Keratinocyte (primary cell): ENCODE data around the gene PRDM10. TPM values are rescaled to one million over a fixed set of nuclear protein-coding genes. Genes with fewer than 3 reads are reported as not detected.

ENCODE experiments used
- DNase-seq: peaks from one replicate; pipeline ENCODE4 v3.0.0-alpha.2; 2011; ENCODE audit warnings: low read depth, missing footprints, low spot score
- FAIRE-seq: peaks from 2 replicates; lab custom pipeline; 2011; peaks lifted over from hg19 to GRCh38; lab: Jason Lieb, UNC
- H2AFZ ChIP-seq: 2 replicates; pipeline ENCODE4 v1.6.0; 2012; ENCODE audit warnings: low read length, control low read depth, inconsistent platforms; ENCODE audit not compliant: control insufficient read depth
- H3K27ac ChIP-seq: 2 replicates; pipeline ENCODE4 v1.5.1; 2011; ENCODE audit warnings: low read length; ENCODE audit not compliant: control insufficient read depth, insufficient read depth
- H3K27me3 ChIP-seq: 3 replicates; pipeline ENCODE4 v1.6.0; 2011; ENCODE audit warnings: low read length; ENCODE audit not compliant: control insufficient read depth, insufficient read depth; ENCODE audit errors: extremely low read depth
- H3K36me3 ChIP-seq, 2 experiments: 2 replicates in 1 of 2; 3 replicates in 1 of 2; pipeline ENCODE4 v1.5.1; 2011; ENCODE audit warnings: low read length in 2 of 2, mild to moderate bottlenecking in 1 of 2; ENCODE audit not compliant: control insufficient read depth in 2 of 2, insufficient read depth in 2 of 2; ENCODE audit errors: extremely low read depth in 1 of 2
- H3K4me1 ChIP-seq: 3 replicates; pipeline ENCODE4 v1.5.1; 2011; ENCODE audit warnings: low read length; ENCODE audit not compliant: control insufficient read depth, insufficient read depth; ENCODE audit errors: extremely low read depth
- H3K4me2 ChIP-seq: 3 replicates; pipeline ENCODE4 v1.6.0; 2011; ENCODE audit warnings: low read depth, low read length; ENCODE audit not compliant: control insufficient read depth, insufficient read depth; ENCODE audit errors: extremely low read depth
- H3K4me3 ChIP-seq, 3 experiments: fragments of 200-600 bp in 1 of 3; sonication (generic) in 1 of 3; 2 replicates in 2 of 3; 3 replicates in 1 of 3; pipeline ENCODE4 v1.5.1; 2011 to 2016; ENCODE audit warnings: low read length in 3 of 3, mild to moderate bottlenecking in 3 of 3, control low read depth in 2 of 3, inconsistent platforms in 1 of 3, low read depth in 1 of 3, mixed read lengths in 1 of 3, mixed run types in 1 of 3, moderate library complexity in 1 of 3; ENCODE audit not compliant: control insufficient read depth in 2 of 3, insufficient read depth in 2 of 3; ENCODE audit errors: extremely low read depth in 1 of 3
- H3K79me2 ChIP-seq: 2 replicates; pipeline ENCODE4 v1.6.0; 2012; ENCODE audit warnings: low read length; ENCODE audit not compliant: control insufficient read depth, insufficient read depth
- H3K9ac ChIP-seq: 3 replicates; pipeline ENCODE4 v1.6.0; 2011; ENCODE audit warnings: low read length; ENCODE audit not compliant: control insufficient read depth, insufficient read depth; ENCODE audit errors: extremely low read depth
- H3K9me1 ChIP-seq: 3 replicates; pipeline ENCODE4 v1.6.0; 2011; ENCODE audit warnings: low read length; ENCODE audit not compliant: control insufficient read depth, insufficient read depth; ENCODE audit errors: extremely low read depth
- H3K9me3 ChIP-seq: 2 replicates; pipeline ENCODE4 v1.5.1; 2012; ENCODE audit warnings: low read depth, low read length; ENCODE audit not compliant: control insufficient read depth
- H4K20me1 ChIP-seq: 3 replicates; pipeline ENCODE4 v1.6.0; 2011; ENCODE audit warnings: low read length; ENCODE audit not compliant: control insufficient read depth, insufficient read depth; ENCODE audit errors: extremely low read depth
- CTCF ChIP-seq, 3 experiments: IDR thresholded peaks in 1 of 3; conservative IDR thresholded peaks in 1 of 3; optimal IDR thresholded peaks in 1 of 3; 2 replicates in 2 of 3; 3 replicates in 1 of 3; pipeline versions ENCODE3 to v1.5.1; 2011; ENCODE audit warnings: low read length in 3 of 3, mild to moderate bottlenecking in 3 of 3, moderate library complexity in 2 of 3, control low read depth in 1 of 3, inconsistent platforms in 1 of 3; ENCODE audit not compliant: insufficient read depth in 2 of 3; ENCODE audit errors: extremely low read depth in 1 of 3
- EZH2 ChIP-seq: IDR thresholded peaks from one replicate; pipeline ENCODE4 v1.6.1; 2012; ENCODE audit warnings: inconsistent platforms, mild to moderate bottlenecking, low read length, moderate library complexity
- dilution Hi-C: fragments of 300-500 bp; cut with MboI; formaldehyde crosslinking; loops from one replicate; pipeline ENCODE4 v1.7.0; 2020; ENCODE audit warnings: low sequenced_read_pairs; ENCODE audit not compliant: extremely low pct_ligation_motif_present
- polyA plus RNA-seq, 5 experiments: library from polyadenylated mRNA; depleted of rRNA in 3 of 5; stranded (reverse) in 3 of 5; stranded (forward) in 1 of 5; unstranded in 1 of 5; fragments of >200 nt; gene quantifications; 1 replicate in 1 of 5; 2 replicates in 3 of 5; 3 replicates in 1 of 5; pipeline versions ENCODE4 v1.2.1 to v1.2.3, GENCODE V29; 2011 to 2012; ENCODE audit warnings: missing spikeins in 2 of 5, low read depth in 1 of 5, low replicate concordance in 1 of 5

The PRDM10 gene
- polyA plus RNA-seq, 1 donor (not counting 4 experiments of a cell fraction or from before 2014, with no cell fraction given): 4.7 TPM

- H3K27ac ChIP-seq: no peak overlapping the region
- H3K36me3 ChIP-seq: no peaks in the 10 kb centered on the region
- dilution Hi-C loops: no loop called here
- H3K4me2 ChIP-seq: no peak overlapping the region
- no peak for FAIRE-seq
- H3K9me1 ChIP-seq: no peaks in the 10 kb centered on the region
- no peaks in the 10 kb centered on the region for H4K20me1 ChIP-seq
- peaks cover 14% of the 10 kb centered on the region for H3K4me1 ChIP-seq
- no peaks in the 10 kb centered on the region for H3K79me2 ChIP-seq
- no peaks in the 10 kb centered on the region for H3K9me3 ChIP-seq
- no peak overlapping the region for H2AFZ ChIP-seq
- TF ChIP-seq CTCF (optimal IDR thresholded peaks at IDR 0.05 in 1 of 3, IDR thresholded peaks at IDR 0.05 in 1 of 3, conservative IDR thresholded peaks at IDR 0.05 in 1 of 3; ENCODE audit: extremely low read depth in 1 of 3, insufficient read depth in 2 of 3, low read length in 3 of 3) (no peak), EZH2 (no peak)
- DNase-seq: no peak
- no peak overlapping the region for H3K9ac ChIP-seq
- no peaks in the 10 kb centered on the region for H3K27me3 ChIP-seq
- no peak overlapping the region for H3K4me3 ChIP-seq
These were observed 29.3 kb upstream of the PRDM10 start for GRCh38 chr11:130031945-130032344.

DNA sequence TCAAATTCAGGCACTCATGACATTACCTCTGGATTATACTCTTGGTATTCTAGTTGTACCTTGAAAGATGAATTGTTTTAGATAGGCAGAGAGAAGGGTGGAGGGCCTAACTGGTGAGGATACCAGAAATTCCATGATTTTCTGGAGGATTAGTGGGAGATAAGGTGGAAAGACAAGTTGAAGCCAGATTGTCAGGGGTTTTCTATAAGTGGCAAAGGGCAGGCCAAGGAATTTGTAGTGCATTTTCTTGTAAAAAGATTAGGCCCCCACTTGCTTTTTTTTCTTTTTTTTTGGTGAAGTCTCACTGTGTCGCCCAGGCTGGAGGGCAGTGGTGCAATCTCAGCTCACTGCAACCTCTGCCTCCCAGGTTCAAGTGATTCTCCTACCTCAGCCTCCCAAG lies 28.4 kb upstream of the PRDM10 start:
- TF ChIP-seq EZH2 (no peak), CTCF (optimal IDR thresholded peaks at IDR 0.05 in 1 of 3, IDR thresholded peaks at IDR 0.05 in 1 of 3, conservative IDR thresholded peaks at IDR 0.05 in 1 of 3; ENCODE audit: extremely low read depth in 1 of 3, insufficient read depth in 2 of 3, low read length in 3 of 3) (no peak)
- Histone ChIP-seq H3K79me2 (no peaks in the 10 kb centered on the region), H3K36me3 (no peaks in the 10 kb centered on the region), H3K27ac (no peak overlapping the region), H3K4me3 (no peak overlapping the region), H3K4me1 (peaks cover 8% of the 10 kb centered on the region), H3K9me1 (no peaks in the 10 kb centered on the region), H3K27me3 (no peaks in the 10 kb centered on the region), H4K20me1 (no peaks in the 10 kb centered on the region), H2AFZ (no peak overlapping the region), H3K4me2 (no peak overlapping the region), H3K9ac (no peak overlapping the region), H3K9me3 (no peaks in the 10 kb centered on the region)
- dilution Hi-C loops: no loop called here
- DNase-seq: no peak
- no peak for FAIRE-seq
